ENCODE results near the gene PYROXD2.

DNA sequence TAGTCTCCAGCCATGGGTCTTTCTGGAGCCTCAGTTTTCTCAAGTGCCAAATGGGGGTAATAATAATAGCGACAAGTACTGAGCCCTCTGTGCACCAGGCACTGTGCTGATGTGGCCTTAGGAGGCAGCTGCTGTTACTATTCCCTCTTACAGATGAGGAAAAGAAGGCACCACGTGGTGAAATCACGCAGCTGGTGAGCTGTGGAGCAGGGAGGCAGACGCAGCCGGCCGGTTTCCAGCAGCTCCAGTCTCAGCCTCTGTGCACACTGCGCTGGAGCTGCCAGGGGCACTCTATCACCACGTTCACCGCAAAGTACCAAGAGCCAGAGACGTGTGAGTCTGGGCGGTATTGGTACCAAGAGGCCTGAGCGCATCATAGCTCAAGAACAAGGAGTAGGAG is 9.6 kb downstream of the PYROXD2 start:
- TF ChIP-seq, protein P1, sequence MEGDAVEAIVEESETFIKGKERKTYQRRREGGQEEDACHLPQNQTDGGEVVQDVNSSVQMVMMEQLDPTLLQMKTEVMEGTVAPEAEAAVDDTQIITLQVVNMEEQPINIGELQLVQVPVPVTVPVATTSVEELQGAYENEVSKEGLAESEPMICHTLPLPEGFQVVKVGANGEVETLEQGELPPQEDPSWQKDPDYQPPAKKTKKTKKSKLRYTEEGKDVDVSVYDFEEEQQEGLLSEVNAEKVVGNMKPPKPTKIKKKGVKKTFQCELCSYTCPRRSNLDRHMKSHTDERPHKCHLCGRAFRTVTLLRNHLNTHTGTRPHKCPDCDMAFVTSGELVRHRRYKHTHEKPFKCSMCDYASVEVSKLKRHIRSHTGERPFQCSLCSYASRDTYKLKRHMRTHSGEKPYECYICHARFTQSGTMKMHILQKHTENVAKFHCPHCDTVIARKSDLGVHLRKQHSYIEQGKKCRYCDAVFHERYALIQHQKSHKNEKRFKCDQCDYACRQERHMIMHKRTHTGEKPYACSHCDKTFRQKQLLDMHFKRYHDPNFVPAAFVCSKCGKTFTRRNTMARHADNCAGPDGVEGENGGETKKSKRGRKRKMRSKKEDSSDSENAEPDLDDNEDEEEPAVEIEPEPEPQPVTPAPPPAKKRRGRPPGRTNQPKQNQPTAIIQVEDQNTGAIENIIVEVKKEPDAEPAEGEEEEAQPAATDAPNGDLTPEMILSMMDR (IDR thresholded peaks at IDR 0.05) = no peak
- no peak for TF ChIP-seq POLR2A (IDR thresholded peaks at IDR 0.05)

Measured in lower leg skin (tissue), 3 donors.